GM18526 (cell line): ENCODE data around the gene ABCG1.

Experiments used
- POLR2A ChIP-seq: IDR thresholded peaks from 3 replicates; pipeline ENCODE4 v1.6.1; 2011; ENCODE audit not compliant: insufficient read length; ENCODE audit errors: extremely low read depth

Gene ABCG1

GRCh38 chr21:42221581-42222345 is 2.8 kb downstream of the ABCG1 start:
- no peak for TF ChIP-seq POLR2A

DNA sequence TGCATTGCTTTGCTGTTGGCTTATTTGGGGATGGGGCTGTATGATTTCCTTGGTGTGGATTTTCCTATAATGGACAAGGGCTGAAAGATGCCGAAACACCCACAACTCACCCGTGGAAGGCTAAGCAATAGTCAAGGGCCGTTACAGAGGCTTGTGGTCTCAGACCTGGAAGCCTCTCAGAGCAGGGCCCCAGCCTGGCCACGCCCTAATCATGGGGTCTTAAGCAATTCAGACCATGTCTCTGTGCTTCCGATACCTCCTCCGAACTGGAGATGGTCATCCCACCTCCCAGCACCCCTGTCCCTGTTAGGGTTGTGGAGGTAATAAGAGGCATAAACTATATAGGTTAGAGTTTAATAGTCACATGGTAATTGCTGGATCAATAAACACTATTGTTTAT is 3.4 kb downstream of the ABCG1 start:
- no peak for TF ChIP-seq POLR2A

DNA sequence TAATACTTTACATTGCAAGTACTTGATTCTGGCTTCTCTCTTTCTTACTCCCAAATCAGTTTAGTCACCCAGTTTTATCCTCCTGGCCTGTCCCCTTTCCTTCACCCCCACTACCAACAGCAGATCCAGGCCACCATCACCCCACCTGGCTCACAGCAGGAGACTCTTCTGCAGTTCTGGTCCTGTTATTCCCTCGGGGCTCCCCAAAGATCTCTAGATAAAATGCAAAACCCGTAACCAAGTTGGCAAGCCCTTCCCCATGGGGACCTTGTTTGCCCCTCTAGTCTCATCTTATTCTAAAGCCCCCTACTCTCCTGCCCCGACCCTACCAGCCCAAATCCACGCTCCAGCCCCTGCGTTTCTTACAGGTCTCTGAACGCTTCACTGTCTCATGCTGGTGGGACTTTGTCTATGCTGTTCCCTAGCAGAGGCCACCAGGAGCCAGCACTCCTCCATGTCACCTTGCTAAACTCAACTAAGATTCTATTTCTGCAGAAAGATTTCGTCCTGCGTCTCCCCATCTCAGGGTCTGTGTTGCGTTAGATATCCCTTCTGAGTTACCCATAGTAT is 4.0 kb downstream of the ABCG1 start:
- TF ChIP-seq POLR2A: no peak

DNA sequence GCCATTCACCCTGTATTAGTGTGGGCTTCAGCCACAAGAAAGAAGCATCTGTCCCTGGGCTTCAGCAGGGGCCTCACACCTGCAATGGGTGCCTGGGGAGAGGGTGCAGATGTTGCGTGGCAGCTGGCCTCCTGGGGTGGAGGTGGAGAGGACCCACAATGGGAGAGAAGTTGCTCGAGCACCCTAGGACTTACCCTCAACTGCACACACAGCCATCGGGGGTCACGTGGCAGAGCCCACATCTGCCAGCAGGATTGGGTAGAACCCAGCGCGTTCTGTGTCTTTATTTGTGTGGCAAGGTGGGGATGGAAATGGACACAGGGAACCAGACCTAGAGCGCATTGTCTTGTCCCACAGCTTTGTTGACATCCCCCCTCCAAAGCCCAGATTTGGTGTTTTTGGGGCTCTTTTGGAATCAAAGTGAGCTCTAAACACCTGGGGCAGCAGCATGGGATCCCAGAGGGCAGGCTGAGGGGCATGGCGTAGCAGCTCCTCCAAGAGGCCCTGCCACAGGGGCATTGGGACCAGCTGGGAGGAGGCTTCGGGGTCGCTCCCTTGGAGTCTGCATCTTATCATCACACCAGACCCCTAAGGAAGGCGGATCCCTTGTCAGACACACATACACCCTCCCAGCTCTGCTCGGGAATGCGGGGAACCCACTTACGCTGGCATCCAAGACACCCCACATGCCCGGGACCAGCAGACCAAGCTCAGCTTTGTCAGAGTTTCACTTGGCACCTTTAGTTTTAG is 5.1 kb downstream of the ABCG1 start:
- TF ChIP-seq POLR2A: no peak

DNA sequence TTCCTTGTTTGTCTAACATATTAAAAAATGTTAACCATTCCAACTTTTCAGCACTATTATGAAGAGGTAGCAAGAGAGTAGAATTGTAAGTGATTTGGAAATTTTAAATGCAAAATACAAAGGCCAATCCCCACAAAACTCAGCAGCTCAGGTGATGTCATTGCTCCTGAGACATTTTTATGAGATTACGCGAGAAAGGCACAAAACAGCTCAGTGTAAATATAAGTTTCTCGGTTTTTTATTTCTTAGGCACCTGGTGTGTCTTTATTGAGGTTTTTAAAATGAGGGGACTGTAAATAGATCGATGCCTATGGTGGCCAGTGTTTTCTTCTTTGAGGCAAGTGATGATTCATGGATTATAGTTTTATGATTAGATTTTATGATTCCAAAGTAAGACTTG is 6.1 kb downstream of the ABCG1 start:
- TF ChIP-seq POLR2A: no peak

DNA sequence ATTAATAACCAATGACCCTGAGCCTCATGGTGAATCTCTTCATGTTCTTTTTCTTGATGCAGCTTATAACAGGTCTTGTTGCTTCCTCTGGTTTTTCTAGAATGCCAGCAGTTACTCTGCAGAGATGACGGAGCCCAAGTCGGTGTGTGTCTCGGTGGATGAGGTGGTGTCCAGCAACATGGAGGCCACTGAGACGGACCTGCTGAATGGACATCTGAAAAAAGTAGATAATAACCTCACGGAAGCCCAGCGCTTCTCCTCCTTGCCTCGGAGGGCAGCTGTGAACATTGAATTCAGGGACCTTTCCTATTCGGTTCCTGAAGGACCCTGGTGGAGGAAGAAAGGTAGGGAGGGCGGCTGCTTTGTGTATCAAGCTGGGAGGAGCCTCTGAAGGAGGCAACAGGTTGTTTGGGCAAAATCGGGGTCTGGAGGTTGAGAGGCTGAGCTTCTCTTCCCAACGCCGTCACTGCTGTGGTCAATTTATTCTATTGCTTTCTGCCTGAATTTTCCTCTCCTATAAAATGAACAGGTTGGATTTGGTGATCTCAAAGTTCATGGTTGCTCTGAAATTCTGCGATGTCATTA is 6.7 kb downstream of the ABCG1 start:
- no peak for TF ChIP-seq POLR2A

- no peak for TF ChIP-seq POLR2A
These were observed 7.7 kb downstream of the ABCG1 start for GRCh38 chr21:42226626-42227025.

GRCh38 chr21:42227909-42228708 is 9.2 kb downstream of the ABCG1 start:
- no peak for TF ChIP-seq POLR2A

DNA sequence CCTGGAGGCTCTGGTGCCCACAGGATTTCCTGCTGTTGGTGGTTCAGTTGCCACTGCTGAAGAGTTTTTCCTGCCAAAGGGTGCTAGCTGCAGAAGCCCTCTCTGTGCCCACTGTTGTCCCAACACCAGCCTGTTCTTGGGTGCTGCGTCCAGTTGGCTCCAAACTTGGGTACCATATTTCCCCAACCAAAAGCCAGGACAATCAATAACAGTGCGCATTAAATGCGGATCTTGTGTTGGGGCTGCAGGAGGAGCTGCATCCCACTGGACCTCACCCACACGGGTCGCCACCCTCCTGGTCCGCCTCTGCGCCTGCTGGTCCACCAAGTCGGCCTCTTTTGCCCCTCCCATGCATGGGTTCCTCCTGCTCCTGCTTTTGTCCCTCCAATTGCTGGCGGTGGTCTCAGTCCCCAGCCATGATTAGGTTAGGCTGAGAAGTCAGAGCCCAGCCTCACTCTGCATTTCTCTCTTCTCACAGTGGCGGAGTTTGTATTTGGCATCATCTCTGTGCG is 9.8 kb downstream of the ABCG1 start:
- no peak for TF ChIP-seq POLR2A

DNA sequence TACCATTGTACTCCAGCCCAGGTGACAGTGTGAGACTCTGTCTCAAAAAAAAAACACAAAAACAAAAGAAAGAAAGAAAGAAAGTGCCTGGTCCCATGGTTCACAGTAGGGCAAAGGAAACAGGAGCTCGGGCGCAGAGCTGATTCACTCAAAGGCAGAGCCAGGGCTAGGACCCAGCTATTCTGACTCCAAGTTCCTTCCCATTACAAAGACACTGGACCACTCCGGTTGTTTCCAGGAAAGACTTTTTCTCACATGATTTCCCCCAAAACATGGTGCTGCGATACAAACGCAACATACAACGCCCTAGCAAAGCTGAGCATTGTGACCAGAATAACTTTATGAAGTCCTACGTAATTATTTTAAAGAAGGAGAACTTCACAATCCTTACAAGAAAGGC is 10.7 kb downstream of the ABCG1 start:
- TF ChIP-seq POLR2A: no peak

DNA sequence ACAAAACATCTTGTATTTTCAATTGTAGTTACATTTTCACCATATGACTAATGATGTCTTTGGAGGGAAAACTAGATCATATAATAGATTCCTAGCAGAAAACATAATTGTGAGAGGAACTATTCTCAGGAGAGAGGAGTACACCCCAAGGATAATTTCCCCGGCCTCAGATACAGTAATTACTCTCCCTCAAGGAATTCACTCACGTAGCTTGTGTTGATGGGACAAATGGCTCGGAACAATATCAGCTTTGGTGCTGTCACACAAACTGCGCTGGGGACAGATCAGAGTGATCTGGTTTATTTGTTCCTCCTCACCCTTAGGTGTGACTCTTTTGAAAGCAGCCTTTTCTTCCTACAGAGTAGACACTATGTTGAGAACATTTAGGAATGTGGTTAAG is 11.2 kb downstream of the ABCG1 start:
- TF ChIP-seq POLR2A: no peak

DNA sequence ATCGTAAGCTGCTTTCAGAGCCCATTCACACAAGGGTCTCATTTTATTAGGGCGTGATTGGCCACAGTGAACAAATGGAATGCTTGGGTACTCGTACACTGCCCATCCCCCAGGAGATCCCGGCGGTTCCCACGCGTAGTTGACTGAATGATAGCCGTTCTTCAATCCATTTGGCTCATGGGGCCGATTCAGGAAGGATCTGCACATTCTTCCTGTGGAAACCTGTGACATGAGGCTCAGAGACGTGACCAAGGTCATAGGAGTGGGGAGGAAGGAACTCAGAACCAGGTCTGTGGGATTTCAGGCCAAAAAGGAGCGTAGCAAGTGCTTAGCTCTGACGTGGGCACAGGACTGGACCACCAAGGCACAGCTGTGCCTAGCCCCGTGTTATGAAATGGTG is 11.7 kb downstream of the ABCG1 start:
- no peak for TF ChIP-seq POLR2A

DNA sequence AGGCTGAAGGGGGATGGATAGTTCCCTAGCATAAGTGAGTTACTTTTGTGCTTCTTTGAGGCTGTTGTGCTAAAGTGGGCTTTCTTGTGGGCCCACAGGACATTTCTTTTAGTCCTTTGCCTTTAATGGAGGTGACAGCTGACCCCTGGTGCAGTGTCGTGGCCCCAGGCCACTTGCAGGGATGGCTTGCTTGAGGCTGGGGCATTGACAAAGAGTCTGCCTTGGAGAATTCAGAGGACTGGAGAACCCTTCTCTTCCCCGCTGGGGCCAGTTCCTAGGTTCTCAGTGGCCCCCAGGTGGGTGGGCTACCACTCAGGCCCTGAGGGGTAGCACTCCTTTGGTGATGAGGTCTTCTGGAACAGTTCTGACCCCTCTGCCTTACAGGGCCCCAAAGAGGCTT is 12.8 kb downstream of the ABCG1 start:
- TF ChIP-seq POLR2A: no peak

GRCh38 chr21:42232176-42232825 is 13.4 kb downstream of the ABCG1 start:
- TF ChIP-seq POLR2A: no peak

- peak; percentile 22 for TF ChIP-seq POLR2A
These were observed 14.4 kb downstream of the ABCG1 start for GRCh38 chr21:42233067-42233961.
